Measurements from ENCODE around the gene ALLC. TPM values are rescaled to one million over a fixed set of nuclear protein-coding genes. Genes with fewer than 3 reads are reported as not detected.
A peak's percentile ranks its signal among the peaks of the same experiment; 100 is the strongest.
"Not testable (repeated sequence)": the region's sequence is repeated elsewhere in the genome, so short reads cannot be mapped to it uniquely, and the experiment has no call there.

ALLC gene
- total and polyA plus RNA-seq, 9 of the 15 experiments (the other 6 are each of a cell fraction or from before 2014, with no cell fraction given) = not detected

DNA sequence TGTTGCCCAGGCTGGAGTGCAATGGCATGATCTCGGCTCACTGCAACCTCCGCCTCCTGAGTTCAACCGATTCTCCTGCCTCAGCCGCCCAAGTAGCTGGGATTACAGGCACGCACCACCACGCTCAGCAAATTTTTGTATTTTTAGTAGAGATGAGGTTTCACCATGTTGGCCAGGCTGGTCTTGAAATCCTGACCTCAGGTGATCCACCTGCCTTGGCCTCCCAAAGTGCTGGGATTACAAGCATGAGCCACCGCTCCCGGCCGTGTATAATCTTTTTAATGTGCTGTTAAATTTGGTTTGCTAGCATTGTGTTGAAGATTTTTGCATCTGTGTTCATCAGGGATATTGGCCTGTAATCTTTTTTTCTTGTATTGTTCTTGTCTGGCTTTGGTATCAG, 38.3 kb upstream of the ALLC start:
- H4K20me1 ChIP-seq (replicated peaks; ENCODE audit: control insufficient read depth, insufficient read depth, low read length); H3K27me3 ChIP-seq (ENCODE audit: control insufficient read depth in 2 of 2, insufficient read depth in 2 of 2, low read length in 2 of 2); BruUV-seq (replicated peaks); DNase-seq (ENCODE audit: extremely low read depth in 1 of 4, low spot score in 3 of 4); H3K36me3 ChIP-seq (ENCODE audit: control insufficient read depth, insufficient read depth, low read length); H3K9me3 ChIP-seq (replicated peaks; ENCODE audit: control insufficient read depth, insufficient read depth, low read depth, low read length); intact Hi-C loops (cut with micrococcal nuclease); H3K4me2 ChIP-seq (ENCODE audit: insufficient read depth, low read length); H3K4me1 ChIP-seq (replicated peaks in 1 of 2; ENCODE audit: control insufficient read depth in 2 of 2, insufficient read depth in 2 of 2, low read length in 2 of 2); in situ Hi-C loops (cut with MboI); ATAC-seq; H2AFZ ChIP-seq (ENCODE audit: low read depth, low read length); CTCF ChIA-PET (ENCODE audit: low intra/inter-chr PET ratio); FAIRE-seq; H3K79me2 ChIP-seq (ENCODE audit: control insufficient read depth, insufficient read depth, low read length); H3K4me3 ChIP-seq; H3K9me1 ChIP-seq (ENCODE audit: control insufficient read depth, insufficient read depth, low read length); H3K27ac ChIP-seq (ENCODE audit: extremely low read depth, low read depth, low read length); H3K9ac ChIP-seq (ENCODE audit: insufficient read depth in 1 of 2, low read depth in 2 of 2, low read length in 2 of 2): not testable (repeated sequence)
- 17% methylated on average over 9 of the region's 9 CpGs for WGBS (ENCODE audit: insufficient coverage, low coverage, missing lambda C conversion rate)
- POLR2A ChIA-PET = interaction anchor here (0.9 kb wide), 1 partner anchor 9 kb away, joined by 3 read pairs; no protein-coding TSS in a partner anchor

DNA sequence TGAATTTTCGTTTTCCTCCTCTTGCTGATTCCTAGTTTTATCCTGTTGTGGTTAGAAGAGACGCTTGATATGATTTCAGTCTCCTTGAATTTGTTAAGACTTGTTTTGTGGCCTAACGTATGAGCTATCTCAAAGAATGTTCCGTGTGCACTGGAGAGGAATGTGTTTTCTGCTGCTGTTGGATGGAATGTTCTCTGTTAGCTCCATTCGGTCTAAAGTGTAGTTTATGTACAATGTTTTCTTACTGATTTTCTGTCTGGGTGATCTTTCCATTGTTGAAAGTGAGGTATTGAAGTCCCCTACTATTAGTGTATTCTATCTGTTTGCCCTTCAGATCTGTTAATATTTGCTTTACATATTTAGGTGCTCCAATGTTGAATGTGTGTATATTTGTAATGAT, 37.2 kb upstream of the ALLC start:
- no peaks in the 10 kb centered on the region for H4K20me1 ChIP-seq (replicated peaks; ENCODE audit: control insufficient read depth, insufficient read depth, low read length)
- H3K4me2 ChIP-seq (ENCODE audit: insufficient read depth, low read length) = no peak overlapping the region
- H3K36me3 ChIP-seq (ENCODE audit: control insufficient read depth, insufficient read depth, low read length) = no peaks in the 10 kb centered on the region
- WGBS (ENCODE audit: insufficient coverage, low coverage, missing lambda C conversion rate) = 10% methylated on average over 5 of the region's 5 CpGs
- ATAC-seq (no peak), DNase-seq (ENCODE audit: extremely low read depth in 1 of 4, low spot score in 3 of 4) (no peak), FAIRE-seq (no peak)
- no TSS peak for BruUV-seq (replicated peaks)
- H3K27me3 ChIP-seq (ENCODE audit: control insufficient read depth in 2 of 2, insufficient read depth in 2 of 2, low read length in 2 of 2) = no peaks in the 10 kb centered on the region
- H3K9me3 ChIP-seq (replicated peaks; ENCODE audit: control insufficient read depth, insufficient read depth, low read depth, low read length) = no peaks in the 10 kb centered on the region
- TF ChIP-seq CBX8 (IDR thresholded peaks at IDR 0.05; ENCODE audit: borderline replicate concordance, extremely low read depth, low read depth, low read length, poor library complexity, severe bottlenecking) (peak; percentile 72), ZNF232 (CRISPR knock-in tag; IDR thresholded peaks at IDR 0.05) (no peak)
- no peak overlapping the region for H3K27ac ChIP-seq (ENCODE audit: extremely low read depth, low read depth, low read length)
- ChIA-PET POLR2A (interaction anchor here (0.7 to 0.9 kb wide), 2 partner anchors 8 to 10 kb away, joined by 3 to 4 read pairs; no protein-coding TSS in a partner anchor), CTCF (ENCODE audit: low intra/inter-chr PET ratio) (no interaction called here)
- H3K4me3 ChIP-seq = no peak overlapping the region
- no peaks in the 10 kb centered on the region; a peak in 1 of 5 replicates for H3K4me1 ChIP-seq (replicated peaks in 1 of 2; ENCODE audit: control insufficient read depth in 2 of 2, insufficient read depth in 2 of 2, low read length in 2 of 2)
- intact Hi-C loops (cut with micrococcal nuclease) (no loop called here), in situ Hi-C loops (cut with MboI) (no loop called here)
- H3K9ac ChIP-seq (ENCODE audit: insufficient read depth in 1 of 2, low read depth in 2 of 2, low read length in 2 of 2) = no peak overlapping the region
- no peaks in the 10 kb centered on the region for H3K9me1 ChIP-seq (ENCODE audit: control insufficient read depth, insufficient read depth, low read length)
- 0 out of 2 replicates have a peak overlapping the region, but pooled peaks have one; percentile 5 for H2AFZ ChIP-seq (ENCODE audit: low read depth, low read length)
- no peaks in the 10 kb centered on the region for H3K79me2 ChIP-seq (ENCODE audit: control insufficient read depth, insufficient read depth, low read length)

All from K562 (cell line).